NB4 (cell line): Measurements from ENCODE around the gene HECA.
A peak's percentile ranks its signal among the peaks of the same experiment; 100 is the strongest.
"Not testable (repeated sequence)": the region's sequence is repeated elsewhere in the genome, so short reads cannot be mapped to it uniquely, and the experiment has no call there.

Source experiments
- DNase-seq: peaks from one replicate; pipeline ENCODE4 v3.0.0; 2010; ENCODE audit warnings: low read depth
- H3K4me3 ChIP-seq: one replicate; pipeline ENCODE4 v1.5.1; 2011; ENCODE audit warnings: mild to moderate bottlenecking, low read depth, low read length, moderate library complexity
- CTCF ChIP-seq: IDR thresholded peaks from one replicate; pipeline ENCODE4 v1.5.1; 2012; ENCODE audit warnings: low read depth, low read length
- MAX ChIP-seq: IDR thresholded peaks from 2 replicates; pipeline ENCODE4 v1.6.1; 2011; ENCODE audit warnings: low read depth, low read length
- MYC ChIP-seq: IDR thresholded peaks from 2 replicates; pipeline ENCODE4 v1.6.1; 2011; ENCODE audit warnings: low read depth, low read length
- POLR2A ChIP-seq: IDR thresholded peaks from 2 replicates; pipeline ENCODE4 v1.6.1; 2011; ENCODE audit warnings: mild to moderate bottlenecking; ENCODE audit not compliant: insufficient read length; ENCODE audit errors: extremely low read depth

HECA gene

GRCh38 chr6:139219746-139220145 is 84.9 kb downstream of the HECA start:
- no peak for DNase-seq
- no peak overlapping the region for H3K4me3 ChIP-seq
- TF ChIP-seq MYC, result no peak
- TF ChIP-seq MAX, result no peak
- no peak for TF ChIP-seq CTCF
- TF ChIP-seq POLR2A, result no peak

GRCh38 chr6:139228387-139228786 is 93.5 kb downstream of the HECA start:
- peak; percentile 28 for DNase-seq

More at GRCh38 chr6:139228387-139228786, 93.5 kb downstream of the HECA start:
- H3K4me3 ChIP-seq, result not testable (repeated sequence)
